HCT116 (cell line): ENCODE results near the gene ARSJ. TPM values are rescaled to one million over a fixed set of nuclear protein-coding genes. Genes with fewer than 3 reads are reported as not detected.

Experiments used
- ATAC-seq: fragments of 200-7000 bp; cut with Tn5 transposase; 2 replicates; pipeline ENCODE4 v1.9.1; 2020; ENCODE audit warnings: mild to moderate bottlenecking, moderate library complexity
- BruUV-seq: library from RNA; stranded (reverse); fragments of 400-500 nt; replicated peaks from 2 replicates; lab custom pipeline; 2021; lab: Mats Ljungman, UMichigan
- CTCF ChIA-PET: fragments of 300-600 bp; sonication (Branson Sonifier 250); formaldehyde crosslinking; loops from one replicate; lab custom pipeline; 2021; ENCODE audit warnings: antibody characterized with exemption; lab: Charles Lee
- POLR2A ChIA-PET: fragments of 300-600, 350-600 bp; sonication (Branson Sonifier 250); formaldehyde crosslinking; loops from one replicate; lab custom pipeline; 2021; ENCODE audit warnings: antibody characterized with exemption; lab: Charles Lee
- RAD21 ChIA-PET, 2 experiments: fragments of 300-600 bp; sonication (Branson Sonifier 250); formaldehyde crosslinking; loops; one replicate each; lab custom pipeline; 2023; ENCODE audit warnings: low total read pairs in 2 of 2; ENCODE audit not compliant: uncharacterized antibody in 2 of 2, unreplicated experiment in 2 of 2, low non-redundant PET in 1 of 2; lab: Charles Lee
- DNase-seq: peaks from one replicate; pipeline ENCODE4 v3.0.0-alpha.2; 2010; ENCODE audit warnings: low read depth, low spot score
- H2AFZ ChIP-seq: fragments of 200-600 bp; shearing (Covaris generic), sonication (generic); 2 replicates; pipeline ENCODE4 v1.6.1; 2017; ENCODE audit warnings: low read depth, mixed run types, mixed read lengths, antibody characterized with exemption, low read length; ENCODE audit not compliant: poor library complexity, severe bottlenecking
- H3K27ac ChIP-seq: 2 replicates; pipeline ENCODE4 v1.5.1; 2012; ENCODE audit warnings: low read depth, low read length
- H3K27me3 ChIP-seq: fragments of 200-600 bp; sonication (generic); 2 replicates; pipeline ENCODE4 v1.6.1; 2016; ENCODE audit warnings: mixed run types, low read length, mixed read lengths; ENCODE audit not compliant: insufficient read depth
- H3K36me3 ChIP-seq, 2 experiments: fragments of 200-500 bp in 1 of 2; fragments of 200-600 bp in 1 of 2; sonication (Bioruptor generic) in 1 of 2; sonication (generic) in 1 of 2; 2 replicates each; pipeline versions ENCODE4 v1.5.1 to v1.6.1; 2014 to 2016; ENCODE audit warnings: low read length in 2 of 2, inconsistent platforms in 1 of 2, mixed read lengths in 1 of 2, mixed run types in 1 of 2; ENCODE audit not compliant: insufficient read depth in 2 of 2, control insufficient read depth in 1 of 2
- H3K4me1 ChIP-seq, 2 experiments: fragments of 200-600 bp in 1 of 2; sonication (generic) in 1 of 2; 2 replicates each; pipeline versions ENCODE4 v1.5.1 to v1.6.1; 2012 to 2017; ENCODE audit warnings: low read length in 2 of 2, inconsistent platforms in 1 of 2, mild to moderate bottlenecking in 1 of 2, mixed read lengths in 1 of 2, mixed run types in 1 of 2, moderate library complexity in 1 of 2; ENCODE audit not compliant: insufficient read depth in 2 of 2, control insufficient read depth in 1 of 2
- H3K4me2 ChIP-seq: fragments of 200-600 bp; sonication (generic); 2 replicates; pipeline ENCODE4 v1.6.1; 2017; ENCODE audit warnings: mixed run types, low read length, mixed read lengths
- H3K4me3 ChIP-seq, 2 experiments: fragments of 200-600 bp in 1 of 2; sonication (generic) in 1 of 2; replicated peaks in 1 of 2; 2 replicates each; pipeline ENCODE4 v1.5.1; 2011 to 2016; ENCODE audit warnings: low read length in 2 of 2, control low read depth in 1 of 2, low read depth in 1 of 2, mild to moderate bottlenecking in 1 of 2, mixed read lengths in 1 of 2, mixed run types in 1 of 2
- H3K79me2 ChIP-seq: fragments of 200-600 bp; sonication (generic); 2 replicates; pipeline ENCODE4 v1.6.1; 2017; ENCODE audit warnings: mild to moderate bottlenecking, mixed run types, low read length, moderate library complexity, mixed read lengths; ENCODE audit not compliant: insufficient read depth
- H3K9ac ChIP-seq: fragments of 200-600 bp; sonication (generic); 2 replicates; pipeline ENCODE4 v1.6.1; 2016; ENCODE audit warnings: low read length, mixed read lengths
- H3K9me2 ChIP-seq: fragments of 200-600 bp; sonication (generic), shearing (Covaris generic); 2 replicates; pipeline ENCODE4 v1.6.1; 2017; ENCODE audit warnings: mixed run types, mild to moderate bottlenecking, moderate library complexity; ENCODE audit not compliant: insufficient read depth
- H3K9me3 ChIP-seq, 2 experiments: fragments of 200-500 bp in 1 of 2; fragments of 200-600 bp in 1 of 2; sonication (Bioruptor generic) in 1 of 2; sonication (generic) in 1 of 2; 2 replicates each; pipeline ENCODE4 v1.6.1; 2014 to 2017; ENCODE audit warnings: low read length in 2 of 2, mixed read lengths in 2 of 2, inconsistent platforms in 1 of 2, low read depth in 1 of 2, mild to moderate bottlenecking in 1 of 2, mixed run types in 1 of 2, moderate library complexity in 1 of 2; ENCODE audit not compliant: control insufficient read depth in 1 of 2, insufficient read depth in 1 of 2
- H4K20me1 ChIP-seq: fragments of 200-600 bp; sonication (generic), shearing (Covaris generic); 2 replicates; pipeline ENCODE4 v1.6.1; 2017; ENCODE audit warnings: mixed run types, mild to moderate bottlenecking, moderate library complexity; ENCODE audit not compliant: insufficient read depth
- CBX3 ChIP-seq: IDR thresholded peaks from 2 replicates; pipeline ENCODE4 v1.6.1; 2012; ENCODE audit warnings: low read depth
- EZH2phosphoT487 ChIP-seq: fragments of 200-600 bp; IDR thresholded peaks from 2 replicates; pipeline ENCODE4 v1.6.1; 2018; ENCODE audit warnings: antibody characterized with exemption, borderline replicate concordance
- FOSL1 ChIP-seq: IDR thresholded peaks from 2 replicates; pipeline ENCODE4 v1.6.1; 2012; ENCODE audit warnings: low read depth
- JUND ChIP-seq: IDR thresholded peaks from 2 replicates; pipeline ENCODE4 v1.6.1; 2012
- POLR2A ChIP-seq: IDR thresholded peaks from 2 replicates; pipeline ENCODE4 v1.7.0; 2011; ENCODE audit warnings: borderline replicate concordance; ENCODE audit not compliant: insufficient read depth, insufficient read length; ENCODE audit errors: extremely low read depth
- POLR2AphosphoS5 ChIP-seq: IDR thresholded peaks from 2 replicates; pipeline ENCODE4 v1.6.1; 2011; ENCODE audit warnings: mild to moderate bottlenecking, low read depth, low read length, moderate library complexity
- SP1 ChIP-seq: IDR thresholded peaks from 2 replicates; pipeline ENCODE4 v1.6.1; 2012; ENCODE audit warnings: low read depth
- YY1 ChIP-seq: IDR thresholded peaks from 2 replicates; pipeline ENCODE4 v1.6.1; 2011; ENCODE audit warnings: low read length, low read depth, moderate library complexity, mild to moderate bottlenecking; ENCODE audit not compliant: insufficient replicate concordance; ENCODE audit errors: extremely low read depth
- ZNF274 ChIP-seq: fragments of 200-500 bp; sonication (Bioruptor generic); IDR thresholded peaks from 2 replicates; pipeline ENCODE4 v1.6.1; 2014; ENCODE audit warnings: mild to moderate bottlenecking, low read depth, low read length, inconsistent platforms
- intact Hi-C: fragments of 100-400 bp; cut with micrococcal nuclease; formaldehyde crosslinking; loops from 2 replicates; pipeline ENCODE4 v1.10.0; 2022
- total RNA-seq: library from RNA; stranded (reverse); gene quantifications from one replicate; pipeline ENCODE4 v1.2.1, GENCODE V29; 2021; ENCODE audit not compliant: unreplicated experiment
- TF ChIP-seq, protein P1 (sequence below): IDR thresholded peaks from 2 replicates; pipeline ENCODE4 v1.6.1; 2012
- TF ChIP-seq, protein P2 (sequence below), 3 experiments: fragments of 200-600 bp in 1 of 3; sonication (generic) in 1 of 3; IDR thresholded peaks in 2 of 3; conservative IDR thresholded peaks in 1 of 3; 2 replicates each; pipeline ENCODE4 v1.5.1; 2012 to 2017; ENCODE audit warnings: low read depth in 2 of 3, low read length in 2 of 3, antibody characterized with exemption in 1 of 3, borderline replicate concordance in 1 of 3, control low read depth in 1 of 3, mild to moderate bottlenecking in 1 of 3, mixed read lengths in 1 of 3, mixed run types in 1 of 3, moderate library complexity in 1 of 3; ENCODE audit not compliant: insufficient read depth in 1 of 3
- TF ChIP-seq, protein P3 (sequence below): IDR thresholded peaks from 2 replicates; pipeline ENCODE4 v1.6.1; 2012; ENCODE audit warnings: low read depth

The ARSJ gene
- total RNA-seq, 1 experiment from 2014 or later, result 2.3 TPM

DNA sequence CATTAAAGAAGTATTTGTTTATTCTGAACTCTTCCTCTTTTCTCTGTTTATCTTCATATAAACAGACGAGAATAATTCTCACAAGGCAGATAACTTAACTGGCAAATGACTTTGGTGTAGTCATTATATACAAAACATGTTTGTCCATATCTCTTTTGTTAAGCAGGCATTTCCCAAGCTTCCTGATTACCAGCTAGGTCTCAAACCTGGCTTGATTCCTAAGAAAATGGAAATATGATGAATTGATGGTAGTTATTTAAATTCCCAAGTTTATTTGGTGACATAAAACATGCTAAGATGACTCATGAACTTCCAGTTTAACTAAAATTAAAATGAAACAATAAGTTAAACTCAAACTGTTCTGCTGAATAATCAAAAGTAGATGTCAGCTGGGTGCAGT lies 96.8 kb downstream of the ARSJ start (continued):
- no peak for TF ChIP-seq JUND
- TF ChIP-seq CBX3, result no peak
- TF ChIP-seq, protein P1, sequence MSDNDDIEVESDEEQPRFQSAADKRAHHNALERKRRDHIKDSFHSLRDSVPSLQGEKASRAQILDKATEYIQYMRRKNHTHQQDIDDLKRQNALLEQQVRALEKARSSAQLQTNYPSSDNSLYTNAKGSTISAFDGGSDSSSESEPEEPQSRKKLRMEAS, result no peak
- TF ChIP-seq, protein P2, sequence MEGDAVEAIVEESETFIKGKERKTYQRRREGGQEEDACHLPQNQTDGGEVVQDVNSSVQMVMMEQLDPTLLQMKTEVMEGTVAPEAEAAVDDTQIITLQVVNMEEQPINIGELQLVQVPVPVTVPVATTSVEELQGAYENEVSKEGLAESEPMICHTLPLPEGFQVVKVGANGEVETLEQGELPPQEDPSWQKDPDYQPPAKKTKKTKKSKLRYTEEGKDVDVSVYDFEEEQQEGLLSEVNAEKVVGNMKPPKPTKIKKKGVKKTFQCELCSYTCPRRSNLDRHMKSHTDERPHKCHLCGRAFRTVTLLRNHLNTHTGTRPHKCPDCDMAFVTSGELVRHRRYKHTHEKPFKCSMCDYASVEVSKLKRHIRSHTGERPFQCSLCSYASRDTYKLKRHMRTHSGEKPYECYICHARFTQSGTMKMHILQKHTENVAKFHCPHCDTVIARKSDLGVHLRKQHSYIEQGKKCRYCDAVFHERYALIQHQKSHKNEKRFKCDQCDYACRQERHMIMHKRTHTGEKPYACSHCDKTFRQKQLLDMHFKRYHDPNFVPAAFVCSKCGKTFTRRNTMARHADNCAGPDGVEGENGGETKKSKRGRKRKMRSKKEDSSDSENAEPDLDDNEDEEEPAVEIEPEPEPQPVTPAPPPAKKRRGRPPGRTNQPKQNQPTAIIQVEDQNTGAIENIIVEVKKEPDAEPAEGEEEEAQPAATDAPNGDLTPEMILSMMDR (IDR thresholded peaks at IDR 0.05 in 2 of 3, conservative IDR thresholded peaks at IDR 0.05 in 1 of 3; ENCODE audit: borderline replicate concordance in 1 of 3, insufficient read depth in 1 of 3, low read depth in 2 of 3, low read length in 2 of 3), result no peak
- no peak for TF ChIP-seq ZNF274
- TF ChIP-seq SP1, result no peak
- no peak for TF ChIP-seq POLR2A
- no peak for TF ChIP-seq POLR2AphosphoS5
- TF ChIP-seq EZH2phosphoT487, result no peak
- no peak for TF ChIP-seq YY1
- TF ChIP-seq FOSL1, result no peak

DNA sequence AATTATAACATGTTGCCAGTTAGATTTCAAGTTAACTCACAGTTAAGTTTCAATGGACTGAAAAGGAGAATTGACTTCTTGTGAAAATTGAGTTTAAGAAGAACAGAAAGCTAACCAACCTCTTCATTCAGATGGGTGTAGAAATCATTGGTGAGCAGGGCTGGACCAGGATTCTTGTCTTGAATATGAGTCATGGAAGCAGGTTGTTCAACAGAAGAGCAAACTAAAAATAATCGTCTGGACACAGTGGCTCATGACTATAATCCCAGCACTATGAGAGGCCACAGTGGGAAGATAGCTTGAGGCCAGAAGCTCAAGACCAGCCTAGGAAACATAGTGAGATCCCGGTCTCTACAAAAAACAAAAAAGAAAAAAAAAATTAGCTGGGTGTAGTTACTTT lies 98.2 kb downstream of the ARSJ start:
- Histone ChIP-seq H3K36me3 (no peaks in the 10 kb centered on the region), H3K4me2 (no peak overlapping the region)
- BruUV-seq, result no TSS peak
- CTCF ChIA-PET, result no interaction called here
- no peak for TF ChIP-seq POLR2AphosphoS5
- TF ChIP-seq, protein P3, sequence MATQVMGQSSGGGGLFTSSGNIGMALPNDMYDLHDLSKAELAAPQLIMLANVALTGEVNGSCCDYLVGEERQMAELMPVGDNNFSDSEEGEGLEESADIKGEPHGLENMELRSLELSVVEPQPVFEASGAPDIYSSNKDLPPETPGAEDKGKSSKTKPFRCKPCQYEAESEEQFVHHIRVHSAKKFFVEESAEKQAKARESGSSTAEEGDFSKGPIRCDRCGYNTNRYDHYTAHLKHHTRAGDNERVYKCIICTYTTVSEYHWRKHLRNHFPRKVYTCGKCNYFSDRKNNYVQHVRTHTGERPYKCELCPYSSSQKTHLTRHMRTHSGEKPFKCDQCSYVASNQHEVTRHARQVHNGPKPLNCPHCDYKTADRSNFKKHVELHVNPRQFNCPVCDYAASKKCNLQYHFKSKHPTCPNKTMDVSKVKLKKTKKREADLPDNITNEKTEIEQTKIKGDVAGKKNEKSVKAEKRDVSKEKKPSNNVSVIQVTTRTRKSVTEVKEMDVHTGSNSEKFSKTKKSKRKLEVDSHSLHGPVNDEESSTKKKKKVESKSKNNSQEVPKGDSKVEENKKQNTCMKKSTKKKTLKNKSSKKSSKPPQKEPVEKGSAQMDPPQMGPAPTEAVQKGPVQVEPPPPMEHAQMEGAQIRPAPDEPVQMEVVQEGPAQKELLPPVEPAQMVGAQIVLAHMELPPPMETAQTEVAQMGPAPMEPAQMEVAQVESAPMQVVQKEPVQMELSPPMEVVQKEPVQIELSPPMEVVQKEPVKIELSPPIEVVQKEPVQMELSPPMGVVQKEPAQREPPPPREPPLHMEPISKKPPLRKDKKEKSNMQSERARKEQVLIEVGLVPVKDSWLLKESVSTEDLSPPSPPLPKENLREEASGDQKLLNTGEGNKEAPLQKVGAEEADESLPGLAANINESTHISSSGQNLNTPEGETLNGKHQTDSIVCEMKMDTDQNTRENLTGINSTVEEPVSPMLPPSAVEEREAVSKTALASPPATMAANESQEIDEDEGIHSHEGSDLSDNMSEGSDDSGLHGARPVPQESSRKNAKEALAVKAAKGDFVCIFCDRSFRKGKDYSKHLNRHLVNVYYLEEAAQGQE, result no peak
- no peak for TF ChIP-seq YY1
- TF ChIP-seq, all 23 proteins: peak for 0
- ChIA-PET POLR2A (no interaction called here), RAD21 (no interaction called here)
- Histone ChIP-seq H3K9me3 (no peaks in the 10 kb centered on the region), H3K79me2 (no peaks in the 10 kb centered on the region), H3K27ac (no peak overlapping the region), H3K9ac (no peak overlapping the region), H3K4me3 (no peak overlapping the region), H3K9me2 (no peaks in the 10 kb centered on the region), H3K27me3 (no peaks in the 10 kb centered on the region), H4K20me1 (no peaks in the 10 kb centered on the region), H2AFZ (peak overlapping the region; percentile 54), H3K4me1 (no peaks in the 10 kb centered on the region)
- ATAC-seq (no peak), DNase-seq (no peak)
- intact Hi-C loops, result no loop called here
